Brain microvascular endothelial cell (primary cell): ENCODE measurements around the gene KCNQ5.
"Not testable (repeated sequence)": the region's sequence is repeated elsewhere in the genome, so short reads cannot be mapped to it uniquely, and the experiment has no call there.

Experiments
- DNase-seq: peaks from one replicate; pipeline ENCODE4 v3.0.0-alpha.2; 2020
- H3K27ac ChIP-seq: fragments of 250-450 bp; sonication (Bioruptor Pico); 2 replicates; pipeline ENCODE4 v1.5.1; 2020; ENCODE audit warnings: mild to moderate bottlenecking, moderate library complexity
- H3K27me3 ChIP-seq: fragments of 250-450 bp; sonication (Bioruptor Pico); replicated peaks from 2 replicates; pipeline ENCODE4 v1.5.1; 2020; ENCODE audit warnings: mild to moderate bottlenecking
- H3K36me3 ChIP-seq: fragments of 250-450 bp; sonication (Bioruptor Pico); replicated peaks from 2 replicates; pipeline ENCODE4 v1.5.1; 2020; ENCODE audit warnings: mild to moderate bottlenecking
- H3K4me3 ChIP-seq: 2 replicates; pipeline ENCODE4 v1.5.1; 2011; ENCODE audit warnings: low read depth, mild to moderate bottlenecking, control low read depth, low read length, moderate library complexity
- in situ Hi-C: cut with HindIII; loops from 2 replicates; pipeline ENCODE4 v1.10.0; 2017; ENCODE audit warnings: low sequenced_read_pairs, low pct_ligation_motif_present
- TF ChIP-seq, protein P1 (sequence below): IDR thresholded peaks from 2 replicates; pipeline ENCODE4 v1.5.1; 2011; ENCODE audit warnings: low read depth, mild to moderate bottlenecking, moderate library complexity, low read length, control low read depth, inconsistent platforms; ENCODE audit errors: missing control alignments

Gene KCNQ5

GRCh38 chr6:73209117-73209516 lies 587.3 kb downstream of the KCNQ5 start:
- Histone ChIP-seq H3K27me3 (no peaks in the 10 kb centered on the region), H3K27ac (no peak overlapping the region), H3K4me3 (no peak overlapping the region), H3K36me3 (no peaks in the 10 kb centered on the region)
- DNase-seq: no peak
- in situ Hi-C loops: no loop called here
- TF ChIP-seq, protein P1, sequence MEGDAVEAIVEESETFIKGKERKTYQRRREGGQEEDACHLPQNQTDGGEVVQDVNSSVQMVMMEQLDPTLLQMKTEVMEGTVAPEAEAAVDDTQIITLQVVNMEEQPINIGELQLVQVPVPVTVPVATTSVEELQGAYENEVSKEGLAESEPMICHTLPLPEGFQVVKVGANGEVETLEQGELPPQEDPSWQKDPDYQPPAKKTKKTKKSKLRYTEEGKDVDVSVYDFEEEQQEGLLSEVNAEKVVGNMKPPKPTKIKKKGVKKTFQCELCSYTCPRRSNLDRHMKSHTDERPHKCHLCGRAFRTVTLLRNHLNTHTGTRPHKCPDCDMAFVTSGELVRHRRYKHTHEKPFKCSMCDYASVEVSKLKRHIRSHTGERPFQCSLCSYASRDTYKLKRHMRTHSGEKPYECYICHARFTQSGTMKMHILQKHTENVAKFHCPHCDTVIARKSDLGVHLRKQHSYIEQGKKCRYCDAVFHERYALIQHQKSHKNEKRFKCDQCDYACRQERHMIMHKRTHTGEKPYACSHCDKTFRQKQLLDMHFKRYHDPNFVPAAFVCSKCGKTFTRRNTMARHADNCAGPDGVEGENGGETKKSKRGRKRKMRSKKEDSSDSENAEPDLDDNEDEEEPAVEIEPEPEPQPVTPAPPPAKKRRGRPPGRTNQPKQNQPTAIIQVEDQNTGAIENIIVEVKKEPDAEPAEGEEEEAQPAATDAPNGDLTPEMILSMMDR: no peak

GRCh38 chr6:73216859-73217258 lies 595.0 kb downstream of the KCNQ5 start:
- no peak overlapping the region for H3K4me3 ChIP-seq
- TF ChIP-seq, protein P1: no peak
- in situ Hi-C loops: no loop called here
- DNase-seq: no peak
- no peaks in the 10 kb centered on the region for H3K36me3 ChIP-seq
- no peaks in the 10 kb centered on the region for H3K27me3 ChIP-seq
- no peak overlapping the region for H3K27ac ChIP-seq

- H3K4me3 ChIP-seq: no peak within 1 kb of the TSS
- no peak within 1 kb of the TSS for H3K27ac ChIP-seq
- DNase-seq: no peak
- TF ChIP-seq, protein P1: no peak
- H3K36me3 ChIP-seq: no peaks in the 10 kb centered on the region
- in situ Hi-C loops: no loop called here
- H3K27me3 ChIP-seq: no peaks in the 10 kb centered on the region
Measured at GRCh38 chr6:73225396-73225795, 603.5 kb downstream of the KCNQ5 start, which contains the start of gene KHDC1L. TSS of gene KHDC1L (minus strand) at chr6:73225496. CDS start at chr6:73225408, 88 bp downstream.

- in situ Hi-C loops: no loop called here
- no peaks in the 10 kb centered on the region for H3K27me3 ChIP-seq
- no peak overlapping the region for H3K4me3 ChIP-seq
- DNase-seq: no peak
- no peak overlapping the region for H3K27ac ChIP-seq
- TF ChIP-seq, protein P1: no peak
- no peaks in the 10 kb centered on the region for H3K36me3 ChIP-seq
Measured at GRCh38 chr6:73227606-73228255, 605.9 kb downstream of the KCNQ5 start.

DNA sequence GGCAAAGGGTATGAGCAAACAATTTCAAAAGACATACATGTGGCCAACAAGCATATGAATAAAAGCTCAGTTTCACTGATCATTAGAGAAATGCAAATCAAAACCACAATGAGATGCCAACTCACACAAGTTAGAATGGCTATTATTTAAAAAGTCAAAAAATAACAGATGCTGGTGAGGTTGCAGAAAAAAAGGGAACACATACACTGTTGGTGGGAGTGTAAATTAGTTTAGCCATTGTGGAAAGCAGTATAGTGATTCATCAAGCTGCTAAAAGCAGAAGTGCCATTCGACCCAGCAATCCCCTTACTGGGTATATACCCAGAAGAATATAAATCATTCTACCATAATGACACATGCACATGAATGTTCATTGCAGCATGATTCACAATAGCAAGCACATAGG lies 610.1 kb downstream of the KCNQ5 start:
- TF ChIP-seq, protein P1: no peak
- H3K4me3 ChIP-seq: no peak overlapping the region
- no peaks in the 10 kb centered on the region for H3K36me3 ChIP-seq
- no peaks in the 10 kb centered on the region for H3K27me3 ChIP-seq
- in situ Hi-C loops: no loop called here
- no peak for DNase-seq
- H3K27ac ChIP-seq: no peak overlapping the region

GRCh38 chr6:73233048-73233447 lies 611.2 kb downstream of the KCNQ5 start:
- H3K27ac ChIP-seq: no peak overlapping the region
- H3K27me3 ChIP-seq: no peaks in the 10 kb centered on the region
- DNase-seq: no peak
- TF ChIP-seq, protein P1: no peak
- H3K4me3 ChIP-seq: no peak overlapping the region
- H3K36me3 ChIP-seq: no peaks in the 10 kb centered on the region
- in situ Hi-C loops: no loop called here

DNA sequence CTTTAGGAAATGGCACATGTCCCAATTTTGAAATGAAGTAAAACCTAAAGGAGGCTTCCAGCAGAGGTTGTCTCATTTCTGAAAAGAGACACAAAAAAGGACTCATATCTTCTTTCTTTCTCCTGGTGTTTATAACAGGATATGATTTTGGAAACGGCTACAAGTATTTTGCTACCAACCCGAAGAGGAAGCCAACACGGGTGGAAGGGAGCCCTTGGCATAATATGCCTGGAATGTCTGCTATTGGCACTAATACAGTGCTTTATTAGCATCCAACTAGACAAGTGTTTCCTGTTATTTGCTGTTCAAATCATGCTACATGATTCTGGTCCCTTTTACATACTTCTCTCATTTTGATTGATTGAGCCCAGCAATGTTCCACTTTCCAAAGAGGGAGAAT lies 612.1 kb downstream of the KCNQ5 start:
- DNase-seq, H3K27ac ChIP-seq, H3K4me3 ChIP-seq, in situ Hi-C loops, H3K36me3 ChIP-seq, H3K27me3 ChIP-seq: not testable (repeated sequence)
